ENCODE results near the gene NFE2L3. TPM values are rescaled to one million over a fixed set of nuclear protein-coding genes. Genes with fewer than 3 reads are reported as not detected.
A peak's percentile ranks its signal among the peaks of the same experiment; 100 is the strongest.

The NFE2L3 gene
- polyA plus RNA-seq, 1 donor, result 3.0 TPM

DNA sequence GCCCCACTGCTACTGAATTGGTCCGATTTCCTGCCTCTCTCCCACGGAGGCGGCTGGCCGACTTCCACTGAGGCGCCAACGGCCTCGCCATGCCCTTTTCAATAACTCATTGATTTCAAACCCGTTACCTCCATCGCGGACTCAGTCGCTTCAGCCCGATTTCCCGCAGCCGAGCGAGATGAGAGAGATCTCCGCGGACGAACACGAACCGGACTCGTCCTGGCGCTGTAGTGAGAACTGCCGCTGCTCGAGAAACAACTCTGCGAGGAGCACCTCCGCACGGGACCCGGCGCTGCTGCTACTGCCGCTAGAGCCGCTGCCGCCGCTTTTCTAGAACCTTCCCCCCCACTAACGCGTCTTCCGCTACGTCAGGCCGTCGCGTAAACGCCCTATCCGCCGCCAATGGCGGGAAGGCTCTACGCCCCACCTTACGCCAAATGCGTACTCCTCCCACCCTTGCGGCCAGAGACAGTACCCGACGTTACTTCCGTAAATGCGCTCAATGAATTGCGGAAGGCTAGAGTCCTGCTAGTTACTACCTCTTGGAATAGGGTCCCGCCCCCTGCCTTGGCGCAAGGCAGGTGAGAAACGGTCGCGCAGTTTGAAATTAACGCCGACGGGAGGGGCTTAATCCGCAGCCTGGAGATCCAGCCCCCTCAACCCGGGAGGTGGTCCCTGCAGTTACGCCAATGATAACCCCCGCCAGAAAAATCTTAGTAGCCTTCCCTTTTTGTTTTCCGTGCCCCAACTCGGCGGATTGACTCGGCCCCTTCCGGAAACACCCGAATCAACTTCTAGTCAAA, 48.6 kb downstream of the NFE2L3 start, which contains the start of gene HNRNPA2B1:
HNRNPA2B1 (minus strand) TSS at position 303 of the 803 bp plus-strand sequence; CDS start at position 134, 169 bp downstream.
- DNase-seq, result peak; percentile 99

DNA sequence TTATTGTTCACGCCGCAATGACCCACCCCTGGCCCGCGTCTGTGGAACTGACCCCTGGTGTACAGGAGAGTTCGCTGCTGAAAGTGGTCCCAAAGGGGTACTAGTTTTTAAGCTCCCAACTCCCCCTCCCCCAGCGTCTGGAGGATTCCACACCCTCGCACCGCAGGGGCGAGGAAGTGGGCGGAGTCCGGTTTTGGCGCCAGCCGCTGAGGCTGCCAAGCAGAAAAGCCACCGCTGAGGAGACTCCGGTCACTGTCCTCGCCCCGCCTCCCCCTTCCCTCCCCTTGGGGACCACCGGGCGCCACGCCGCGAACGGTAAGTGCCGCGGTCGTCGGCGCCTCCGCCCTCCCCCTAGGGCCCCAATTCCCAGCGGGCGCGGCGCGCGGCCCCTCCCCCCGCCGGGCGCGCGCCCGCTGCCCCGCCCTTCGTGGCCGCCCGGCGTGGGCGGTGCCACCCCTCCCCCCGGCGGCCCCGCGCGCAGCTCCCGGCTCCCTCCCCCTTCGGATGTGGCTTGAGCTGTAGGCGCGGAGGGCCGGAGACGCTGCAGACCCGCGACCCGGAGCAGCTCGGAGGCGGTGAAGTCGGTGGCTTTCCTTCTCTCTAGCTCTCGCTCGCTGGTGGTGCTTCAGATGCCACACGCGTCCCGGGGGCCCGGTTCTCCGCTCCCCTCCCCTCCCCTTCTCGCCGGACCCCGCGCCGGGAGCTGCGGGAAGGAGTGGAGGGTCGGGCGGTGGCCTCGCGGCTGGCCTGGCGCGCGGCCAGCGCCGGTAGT, 49.4 kb downstream of the NFE2L3 start, which contains the start of gene CBX3:
CBX3 (plus strand) TSS at position 499 of the 772 bp plus-strand sequence. CDS start 1,254 bp downstream, outside the sequence.
- no peak for DNase-seq

DNA sequence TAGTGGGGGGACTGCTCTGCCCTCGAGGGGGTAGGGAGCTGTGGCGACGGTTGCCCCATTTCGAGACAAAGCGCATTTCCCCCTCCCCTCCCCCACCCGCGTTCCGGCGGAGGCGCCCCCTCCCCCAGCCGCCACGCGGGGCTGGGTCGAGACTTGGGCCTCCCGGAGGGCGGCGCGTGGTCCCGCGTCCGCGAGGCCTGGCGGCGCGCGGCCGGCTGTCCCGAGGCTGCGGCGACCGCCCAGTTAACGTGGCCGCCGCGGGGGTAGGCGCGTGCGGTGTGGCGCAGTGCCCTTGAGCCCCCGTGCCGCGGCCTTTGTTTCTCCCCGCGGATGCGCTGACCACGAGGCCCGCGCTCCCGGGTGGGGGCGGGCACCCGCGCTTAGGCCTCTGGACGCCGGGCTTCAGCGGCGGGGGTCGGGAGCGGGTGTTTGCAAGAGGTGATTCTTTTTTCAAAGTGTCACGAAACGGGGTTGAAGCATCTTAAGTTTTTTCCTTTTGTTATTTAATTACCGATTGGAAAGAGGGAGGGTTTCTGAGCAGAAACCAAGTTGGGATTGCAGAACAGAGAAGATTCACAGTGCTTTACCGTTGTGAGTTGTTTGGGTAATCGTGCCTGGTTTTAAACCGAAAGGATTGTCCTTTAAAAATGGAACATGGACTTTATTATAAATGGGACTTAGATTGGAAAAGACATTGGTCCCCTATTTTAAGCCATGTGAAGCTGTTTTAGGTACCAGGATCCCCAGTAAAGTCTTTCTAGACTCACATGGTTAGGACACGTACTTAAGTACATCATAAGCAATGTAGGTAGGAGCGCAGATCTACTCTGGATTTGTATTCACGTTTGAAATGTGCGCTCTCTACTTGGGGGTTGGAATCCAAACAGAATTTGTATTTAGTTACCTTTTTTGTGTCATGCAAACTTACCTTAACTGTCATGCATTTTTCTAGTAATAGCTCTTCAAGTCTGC, 50.3 kb downstream of the NFE2L3 start:
- DNase-seq, result peak; percentile 70

DNA sequence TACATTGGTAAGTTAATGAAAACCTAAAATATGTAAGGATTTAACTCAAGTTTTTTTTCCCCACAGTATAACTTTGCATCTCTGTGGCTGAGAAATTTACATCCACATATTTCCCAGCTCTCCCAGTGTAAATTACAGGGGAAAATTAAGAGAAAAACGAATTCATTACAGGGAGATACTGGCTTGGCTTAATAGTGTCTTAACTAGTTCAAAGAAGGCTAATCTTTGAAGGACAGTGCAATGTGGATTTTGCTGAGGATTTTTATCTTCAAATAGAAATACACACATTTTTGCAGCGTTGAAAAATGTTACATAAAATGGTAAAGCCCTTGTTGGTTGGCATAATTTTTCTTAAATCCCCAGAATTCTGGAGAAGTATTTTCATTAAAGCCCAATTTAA, 51.0 kb downstream of the NFE2L3 start:
- DNase-seq, result no peak

DNA sequence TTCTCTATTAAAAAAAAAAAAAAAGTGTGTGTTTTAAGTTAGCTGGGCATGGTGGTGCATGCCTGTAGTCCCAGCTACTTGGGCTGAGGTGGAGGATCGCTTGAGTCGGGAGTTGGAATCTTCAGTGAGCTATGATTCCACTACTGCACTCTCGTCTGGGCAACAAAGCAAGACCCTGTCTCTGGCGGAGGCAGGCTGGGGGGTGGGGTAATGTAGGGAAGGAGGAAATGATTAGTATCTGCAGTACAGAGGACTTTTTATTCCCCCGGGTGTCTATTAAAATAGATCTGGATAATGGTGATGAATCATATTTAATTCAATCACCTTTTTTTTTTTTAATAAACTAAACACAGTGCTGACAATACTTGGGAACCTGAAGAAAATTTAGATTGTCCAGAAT, 56.0 kb downstream of the NFE2L3 start:
- DNase-seq, result no peak

DNA sequence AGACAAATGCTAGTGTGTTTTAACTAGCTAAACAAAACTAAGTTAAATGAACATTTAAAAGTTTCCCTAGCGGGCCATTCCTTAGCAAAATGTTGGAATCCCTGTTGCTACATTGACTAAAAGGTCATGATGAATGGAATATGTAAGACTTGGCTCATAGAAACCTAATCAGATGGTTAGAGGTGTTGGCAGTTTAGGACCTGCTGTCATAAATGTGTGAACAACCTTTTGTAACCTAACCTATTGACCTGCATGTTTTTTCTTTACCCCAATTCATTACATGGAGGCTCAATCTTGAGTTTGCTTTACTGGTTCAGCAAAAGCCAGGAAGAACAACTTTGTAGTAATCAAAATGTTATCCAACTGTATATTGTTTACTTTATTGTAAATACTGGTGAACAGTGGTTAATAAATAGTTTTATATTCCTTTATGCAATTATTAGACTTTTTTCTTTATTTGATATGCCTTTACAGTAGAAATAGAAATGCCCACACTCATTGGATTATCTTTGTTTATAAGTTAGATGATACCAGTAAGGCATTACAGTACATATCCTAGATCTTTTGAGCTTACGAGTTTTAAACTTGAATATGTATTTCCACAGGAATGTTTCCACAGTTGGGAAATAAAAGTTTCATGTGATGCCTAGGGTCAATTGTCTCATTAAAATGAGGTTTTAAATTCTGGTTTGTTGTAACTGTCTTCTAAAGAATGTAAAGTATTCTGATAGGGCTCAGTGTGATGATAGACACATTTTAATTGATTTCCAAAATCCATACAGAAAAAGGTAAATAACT, 61.1 kb downstream of the NFE2L3 start:
- no peak for DNase-seq

DNA sequence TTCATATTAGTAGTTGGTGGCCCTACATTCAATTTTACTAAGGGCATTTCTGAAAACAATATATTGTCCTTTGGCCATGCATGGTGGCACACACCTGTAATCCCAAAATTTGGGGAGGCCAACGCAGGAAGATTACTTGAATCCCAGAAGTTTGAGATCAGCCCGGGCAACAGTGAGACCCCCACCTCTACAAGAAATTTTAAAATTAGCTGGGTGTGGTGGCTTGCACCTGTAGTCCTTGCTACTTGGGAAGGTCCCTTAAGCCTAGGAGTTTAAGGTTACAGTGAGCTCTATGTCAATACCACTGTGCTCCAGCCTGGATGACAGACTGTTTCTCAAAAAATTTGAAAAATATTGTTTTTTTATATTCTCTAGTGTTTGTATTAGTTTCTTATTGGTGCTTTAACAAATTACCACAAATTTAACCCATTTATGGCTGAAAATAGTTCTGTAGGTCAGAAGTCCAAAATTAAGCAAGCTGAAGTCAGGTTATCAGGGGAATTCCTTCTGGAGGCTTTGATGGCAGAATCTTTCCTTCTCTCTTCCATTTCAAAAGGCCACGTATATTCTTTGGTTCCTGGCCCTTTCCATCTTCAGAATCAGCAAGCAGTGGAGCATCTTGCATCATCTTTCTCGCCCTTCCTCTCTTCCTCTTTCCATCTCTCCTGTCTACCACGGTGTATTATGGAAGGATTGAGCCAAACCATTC, 62.0 kb downstream of the NFE2L3 start:
- no peak for DNase-seq

DNA sequence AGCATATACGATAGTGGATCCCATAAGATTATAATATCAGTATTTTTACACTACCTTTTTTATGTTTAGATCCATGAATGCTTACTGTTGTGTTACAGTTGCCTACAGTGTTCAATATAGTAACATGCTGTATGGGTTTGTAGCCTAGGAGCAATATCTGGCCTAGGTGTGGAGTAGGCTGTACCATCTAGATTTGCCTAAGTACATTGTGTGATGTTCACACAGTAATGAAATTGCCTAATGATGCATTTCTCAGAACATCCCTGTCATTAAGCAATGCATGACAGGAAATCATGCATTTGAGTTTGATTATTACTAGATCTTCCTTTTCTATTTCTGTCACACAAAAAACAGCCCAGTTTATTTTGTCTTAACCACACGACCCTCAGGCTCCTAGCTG, 64.1 kb downstream of the NFE2L3 start:
- no peak for DNase-seq

DNA sequence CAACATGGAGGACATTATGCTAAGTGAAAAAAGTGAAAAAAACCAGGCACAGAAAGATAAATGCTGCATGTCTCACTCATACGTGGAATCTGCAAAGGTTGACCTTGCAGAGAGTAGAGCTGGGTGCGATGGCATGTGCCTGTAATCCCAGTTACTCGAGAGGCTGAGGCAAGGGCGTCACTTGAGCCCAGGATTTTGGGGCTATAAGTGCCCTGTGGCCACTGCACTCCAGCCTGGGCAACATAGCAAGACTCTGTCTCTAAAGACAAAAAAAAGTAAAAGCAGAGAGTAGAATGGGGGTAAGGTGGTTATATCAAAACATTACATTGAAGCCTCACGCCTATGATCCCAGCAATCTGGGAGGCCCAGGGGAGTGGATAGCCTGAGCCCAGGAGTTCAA, 72.4 kb downstream of the NFE2L3 start:
- no peak for DNase-seq

DNA sequence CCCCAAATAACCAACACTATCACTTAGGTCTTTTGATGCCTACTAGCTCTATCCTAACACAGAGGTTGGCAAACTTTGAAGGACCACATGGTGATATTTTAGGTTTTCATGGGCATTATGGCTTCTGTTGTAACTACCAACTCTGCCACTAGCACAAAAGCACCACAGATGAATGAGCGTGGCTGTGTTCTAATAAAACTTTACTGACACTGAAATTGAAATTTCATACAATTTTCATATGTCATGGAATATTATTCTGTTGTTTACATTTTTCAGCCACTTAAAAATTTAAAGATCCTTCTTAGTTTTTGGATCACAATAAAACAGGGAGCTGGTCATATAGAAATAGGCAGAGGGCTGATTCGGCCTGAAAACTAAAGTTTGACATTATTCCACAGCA, 76.0 kb downstream of the NFE2L3 start:
- DNase-seq, result no peak

DNA sequence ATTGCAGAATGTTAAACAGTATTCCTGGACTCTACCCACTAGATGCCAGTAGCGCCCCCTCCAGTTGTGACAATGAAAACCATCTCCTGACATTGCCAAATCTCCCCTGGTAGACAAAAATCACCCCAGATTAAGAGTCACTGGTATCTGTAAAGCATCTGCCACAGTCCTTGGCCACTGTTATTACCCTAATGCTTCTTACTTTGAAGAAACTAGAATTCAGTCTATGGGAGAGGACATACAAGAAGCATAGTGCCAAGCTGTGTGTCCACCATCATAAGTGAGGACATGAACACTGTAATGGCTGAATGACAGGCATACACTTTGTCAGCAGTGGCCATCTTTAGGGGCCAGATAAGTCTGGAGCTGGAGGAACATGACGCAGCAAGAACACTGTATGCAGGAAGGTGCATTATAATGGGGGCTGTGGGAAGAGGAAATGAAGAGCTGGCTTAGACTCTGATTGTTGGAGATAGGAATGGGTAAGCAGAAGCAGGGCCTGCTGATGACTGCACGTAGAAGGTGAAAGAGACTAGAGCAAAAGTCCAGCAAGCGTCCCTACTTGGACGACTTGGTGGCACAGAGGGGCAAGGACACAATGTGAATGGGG, 82.0 kb downstream of the NFE2L3 start:
- DNase-seq, result no peak

Other genes with a start within 250 kb of the NFE2L3 start
- 635 TPM for gene HNRNPA2B1, start 48.5 kb downstream of the NFE2L3 start, polyA plus RNA-seq (ENCODE audit: insufficient read length)
- 150 TPM for gene CBX3, start 49.5 kb downstream of the NFE2L3 start, polyA plus RNA-seq (ENCODE audit: insufficient read length)
- 1.8 TPM for gene SNX10, start 139.7 kb downstream of the NFE2L3 start, polyA plus RNA-seq (ENCODE audit: insufficient read length)